Measurements from ENCODE around the gene FCRL4. TPM values are rescaled to one million over a fixed set of nuclear protein-coding genes. Genes with fewer than 3 reads are reported as not detected.
A peak's percentile ranks its signal among the peaks of the same experiment; 100 is the strongest.

FCRL4 gene
- total and polyA plus RNA-seq, 10 of the 15 experiments (the other 5 are each of a cell fraction or from before 2014, with no cell fraction given), result 0.09 to 0.44 (median 0.26) TPM; not detected in 1

DNA sequence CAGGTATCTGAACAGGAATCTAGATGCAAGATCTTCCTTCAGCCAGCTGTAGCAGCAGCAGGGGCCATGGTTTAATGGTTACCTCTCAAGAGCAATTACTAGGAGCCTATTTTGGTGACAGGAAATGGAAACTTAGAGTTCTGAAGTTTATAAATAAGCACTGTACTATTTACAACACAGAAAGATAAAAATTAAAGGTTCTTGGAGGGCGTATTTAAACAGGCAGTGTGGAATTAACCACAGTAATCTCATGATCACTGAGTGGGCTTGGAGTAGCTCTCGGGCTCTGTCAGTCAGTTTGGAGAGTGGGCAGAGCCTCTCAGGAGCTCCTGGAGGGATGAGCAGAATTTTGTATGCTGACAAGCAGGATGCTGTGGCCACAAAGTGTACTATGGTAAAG lies 35.4 kb downstream of the FCRL4 start (continued):
- TF ChIP-seq, protein P1, sequence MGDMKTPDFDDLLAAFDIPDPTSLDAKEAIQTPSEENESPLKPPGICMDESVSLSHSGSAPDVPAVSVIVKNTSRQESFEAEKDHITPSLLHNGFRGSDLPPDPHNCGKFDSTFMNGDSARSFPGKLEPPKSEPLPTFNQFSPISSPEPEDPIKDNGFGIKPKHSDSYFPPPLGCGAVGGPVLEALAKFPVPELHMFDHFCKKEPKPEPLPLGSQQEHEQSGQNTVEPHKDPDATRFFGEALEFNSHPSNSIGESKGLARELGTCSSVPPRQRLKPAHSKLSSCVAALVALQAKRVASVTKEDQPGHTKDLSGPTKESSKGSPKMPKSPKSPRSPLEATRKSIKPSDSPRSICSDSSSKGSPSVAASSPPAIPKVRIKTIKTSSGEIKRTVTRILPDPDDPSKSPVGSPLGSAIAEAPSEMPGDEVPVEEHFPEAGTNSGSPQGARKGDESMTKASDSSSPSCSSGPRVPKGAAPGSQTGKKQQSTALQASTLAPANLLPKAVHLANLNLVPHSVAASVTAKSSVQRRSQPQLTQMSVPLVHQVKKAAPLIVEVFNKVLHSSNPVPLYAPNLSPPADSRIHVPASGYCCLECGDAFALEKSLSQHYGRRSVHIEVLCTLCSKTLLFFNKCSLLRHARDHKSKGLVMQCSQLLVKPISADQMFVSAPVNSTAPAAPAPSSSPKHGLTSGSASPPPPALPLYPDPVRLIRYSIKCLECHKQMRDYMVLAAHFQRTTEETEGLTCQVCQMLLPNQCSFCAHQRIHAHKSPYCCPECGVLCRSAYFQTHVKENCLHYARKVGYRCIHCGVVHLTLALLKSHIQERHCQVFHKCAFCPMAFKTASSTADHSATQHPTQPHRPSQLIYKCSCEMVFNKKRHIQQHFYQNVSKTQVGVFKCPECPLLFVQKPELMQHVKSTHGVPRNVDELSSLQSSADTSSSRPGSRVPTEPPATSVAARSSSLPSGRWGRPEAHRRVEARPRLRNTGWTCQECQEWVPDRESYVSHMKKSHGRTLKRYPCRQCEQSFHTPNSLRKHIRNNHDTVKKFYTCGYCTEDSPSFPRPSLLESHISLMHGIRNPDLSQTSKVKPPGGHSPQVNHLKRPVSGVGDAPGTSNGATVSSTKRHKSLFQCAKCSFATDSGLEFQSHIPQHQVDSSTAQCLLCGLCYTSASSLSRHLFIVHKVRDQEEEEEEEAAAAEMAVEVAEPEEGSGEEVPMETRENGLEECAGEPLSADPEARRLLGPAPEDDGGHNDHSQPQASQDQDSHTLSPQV (IDR thresholded peaks at IDR 0.05), result no peak
- no peak for TF ChIP-seq POLR2AphosphoS2 (IDR thresholded peaks at IDR 0.05; ENCODE audit: low read depth, low read length)
- TF ChIP-seq NFYB (IDR thresholded peaks at IDR 0.05; ENCODE audit: insufficient read depth, low read depth, low read length), result no peak
- TF ChIP-seq, protein P2, sequence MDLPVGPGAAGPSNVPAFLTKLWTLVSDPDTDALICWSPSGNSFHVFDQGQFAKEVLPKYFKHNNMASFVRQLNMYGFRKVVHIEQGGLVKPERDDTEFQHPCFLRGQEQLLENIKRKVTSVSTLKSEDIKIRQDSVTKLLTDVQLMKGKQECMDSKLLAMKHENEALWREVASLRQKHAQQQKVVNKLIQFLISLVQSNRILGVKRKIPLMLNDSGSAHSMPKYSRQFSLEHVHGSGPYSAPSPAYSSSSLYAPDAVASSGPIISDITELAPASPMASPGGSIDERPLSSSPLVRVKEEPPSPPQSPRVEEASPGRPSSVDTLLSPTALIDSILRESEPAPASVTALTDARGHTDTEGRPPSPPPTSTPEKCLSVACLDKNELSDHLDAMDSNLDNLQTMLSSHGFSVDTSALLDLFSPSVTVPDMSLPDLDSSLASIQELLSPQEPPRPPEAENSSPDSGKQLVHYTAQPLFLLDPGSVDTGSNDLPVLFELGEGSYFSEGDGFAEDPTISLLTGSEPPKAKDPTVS (IDR thresholded peaks at IDR 0.05; ENCODE audit: low read depth, low read length), result no peak
- no peak for TF ChIP-seq STAT1 (conservative IDR thresholded peaks at IDR 0.05)
- TF ChIP-seq LARP7 (IDR thresholded peaks at IDR 0.05), result no peak
- TF ChIP-seq MXI1 (IDR thresholded peaks at IDR 0.05; ENCODE audit: low read depth, low read length), result no peak
- TF ChIP-seq ESRRA (IDR thresholded peaks at IDR 0.05; ENCODE audit: low read length), result no peak
- no peak for TF ChIP-seq WRNIP1 (IDR thresholded peaks at IDR 0.05; ENCODE audit: borderline replicate concordance, low read depth, low read length)
- no peak for TF ChIP-seq CBX3 (IDR thresholded peaks at IDR 0.05; ENCODE audit: borderline replicate concordance, low read depth)
- TF ChIP-seq, protein P3, sequence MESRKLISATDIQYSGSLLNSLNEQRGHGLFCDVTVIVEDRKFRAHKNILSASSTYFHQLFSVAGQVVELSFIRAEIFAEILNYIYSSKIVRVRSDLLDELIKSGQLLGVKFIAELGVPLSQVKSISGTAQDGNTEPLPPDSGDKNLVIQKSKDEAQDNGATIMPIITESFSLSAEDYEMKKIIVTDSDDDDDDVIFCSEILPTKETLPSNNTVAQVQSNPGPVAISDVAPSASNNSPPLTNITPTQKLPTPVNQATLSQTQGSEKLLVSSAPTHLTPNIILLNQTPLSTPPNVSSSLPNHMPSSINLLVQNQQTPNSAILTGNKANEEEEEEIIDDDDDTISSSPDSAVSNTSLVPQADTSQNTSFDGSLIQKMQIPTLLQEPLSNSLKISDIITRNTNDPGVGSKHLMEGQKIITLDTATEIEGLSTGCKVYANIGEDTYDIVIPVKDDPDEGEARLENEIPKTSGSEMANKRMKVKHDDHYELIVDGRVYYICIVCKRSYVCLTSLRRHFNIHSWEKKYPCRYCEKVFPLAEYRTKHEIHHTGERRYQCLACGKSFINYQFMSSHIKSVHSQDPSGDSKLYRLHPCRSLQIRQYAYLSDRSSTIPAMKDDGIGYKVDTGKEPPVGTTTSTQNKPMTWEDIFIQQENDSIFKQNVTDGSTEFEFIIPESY (IDR thresholded peaks at IDR 0.05), result no peak
- TF ChIP-seq NR2C2 (IDR thresholded peaks at IDR 0.05; ENCODE audit: borderline replicate concordance, control insufficient read depth, insufficient read length, low read depth), result no peak
- TF ChIP-seq IKZF1 (conservative IDR thresholded peaks at IDR 0.05), result peak; percentile 73
- TF ChIP-seq RELA (IDR thresholded peaks at IDR 0.05; ENCODE audit: borderline replicate concordance, partially characterized antibody), result no peak
